GM23338 (cell line): ENCODE results near the gene CCRL2. TPM values are rescaled to one million over a fixed set of nuclear protein-coding genes. Genes with fewer than 3 reads are reported as not detected.

Experiments used
- ATAC-seq: fragments of 200-7000 bp; cut with Tn5 transposase; 3 replicates; pipeline ENCODE4 v1.9.1; 2020
- DNase-seq: peaks from one replicate; pipeline ENCODE4 v3.0.0-alpha.2; 2015; ENCODE audit warnings: low spot score
- H2AFZ ChIP-seq: fragments of 200-600 bp; sonication (generic); 2 replicates; pipeline ENCODE4 v1.8.0; 2016; ENCODE audit warnings: antibody characterized with exemption, mild to moderate bottlenecking, moderate library complexity
- H3F3A ChIP-seq: fragments of 200-600 bp; sonication (generic); replicated peaks from 2 replicates; pipeline ENCODE4 v1.8.0; 2017; ENCODE audit warnings: antibody characterized with exemption, mixed run types, low read depth
- H3K27ac ChIP-seq: fragments of 200-600 bp; sonication (generic); 2 replicates; pipeline ENCODE4 v1.6.1; 2016; ENCODE audit warnings: low read depth
- H3K27me3 ChIP-seq: fragments of 200-600 bp; sonication (generic); 2 replicates; pipeline ENCODE4 v1.8.0; 2016; ENCODE audit warnings: mild to moderate bottlenecking, mixed run types, moderate library complexity; ENCODE audit not compliant: insufficient read depth
- H3K36me3 ChIP-seq: fragments of 200-600 bp; sonication (generic); 2 replicates; pipeline ENCODE4 v1.8.0; 2016; ENCODE audit warnings: mild to moderate bottlenecking; ENCODE audit not compliant: insufficient read depth
- H3K4me1 ChIP-seq: fragments of 200-600 bp; sonication (generic); 2 replicates; pipeline ENCODE4 v1.8.0; 2016; ENCODE audit warnings: mild to moderate bottlenecking, moderate library complexity; ENCODE audit not compliant: insufficient read depth
- H3K4me2 ChIP-seq: fragments of 200-600 bp; sonication (generic); 2 replicates; pipeline ENCODE4 v1.7.1; 2017; ENCODE audit warnings: mixed run types
- H3K4me3 ChIP-seq: fragments of 200-600 bp; sonication (generic); 2 replicates; pipeline ENCODE4 v1.6.1; 2016; ENCODE audit warnings: mixed run types
- H3K79me2 ChIP-seq: fragments of 200-600 bp; sonication (generic); replicated peaks from 2 replicates; pipeline ENCODE4 v1.8.0; 2017; ENCODE audit warnings: mild to moderate bottlenecking; ENCODE audit not compliant: insufficient read depth
- H3K9me2 ChIP-seq: fragments of 200-600 bp; sonication (generic); 2 replicates; pipeline ENCODE4 v1.8.0; 2017; ENCODE audit not compliant: insufficient read depth
- H4K20me1 ChIP-seq: fragments of 200-600 bp; sonication (generic); replicated peaks from 2 replicates; pipeline ENCODE4 v1.8.0; 2017; ENCODE audit warnings: mild to moderate bottlenecking; ENCODE audit not compliant: insufficient read depth
- H3K27ac Mint-ChIP-seq: 2 replicates; pipeline ENCODE4 v1.8.0; 2020; ENCODE audit warnings: inconsistent platforms, mild to moderate bottlenecking, moderate library complexity, mixed read lengths
- H3K27me3 Mint-ChIP-seq: 3 replicates; pipeline ENCODE4 v1.8.0; 2022; ENCODE audit warnings: low read depth, mild to moderate bottlenecking, moderate library complexity, mixed read lengths, inconsistent platforms; ENCODE audit not compliant: insufficient read depth, poor library complexity
- H3K36me3 Mint-ChIP-seq: 3 replicates; pipeline ENCODE4 v1.8.0; 2021; ENCODE audit warnings: low read depth, mild to moderate bottlenecking, inconsistent platforms, moderate library complexity, mixed read lengths
- H3K4me1 Mint-ChIP-seq: 3 replicates; pipeline ENCODE4 v1.8.0; 2020; ENCODE audit warnings: mild to moderate bottlenecking, inconsistent platforms, mixed read lengths
- H3K4me3 Mint-ChIP-seq: 3 replicates; pipeline ENCODE4 v1.8.0; 2021; ENCODE audit warnings: moderate library complexity, mild to moderate bottlenecking, inconsistent platforms, mixed read lengths
- H3K9me3 Mint-ChIP-seq: 3 replicates; pipeline ENCODE4 v1.8.0; 2020; ENCODE audit warnings: moderate library complexity, mild to moderate bottlenecking, inconsistent platforms, mixed read lengths
- CREB1 ChIP-seq: fragments of 250-450 bp; sonication (Bioruptor Pico); IDR thresholded peaks from 2 replicates; pipeline ENCODE4 v1.5.0; 2020; ENCODE audit warnings: low read depth, mild to moderate bottlenecking, moderate library complexity
- CTCF ChIP-seq, 2 experiments: fragments of 200-600 bp in 1 of 2; sonication (generic) in 1 of 2; conservative IDR thresholded peaks; 2 replicates each; pipeline versions ENCODE4 v1.5.1 to v1.6.1; 2016 to 2017; ENCODE audit warnings: antibody characterized with exemption in 2 of 2, low read depth in 2 of 2, mild to moderate bottlenecking in 2 of 2, moderate library complexity in 1 of 2
- ETS1 ChIP-seq: IDR thresholded peaks from 2 replicates; pipeline ENCODE4 v1.6.1; 2016; ENCODE audit warnings: antibody characterized with exemption
- EZH2 ChIP-seq: fragments of 200-600 bp; sonication (generic); IDR thresholded peaks from one replicate; pipeline ENCODE4 v1.8.0; 2017; ENCODE audit warnings: antibody characterized with exemption, mild to moderate bottlenecking, low read depth; ENCODE audit not compliant: unreplicated experiment
- EZH2phosphoT487 ChIP-seq: fragments of 200-600 bp; sonication (generic); IDR thresholded peaks from one replicate; pipeline ENCODE4 v1.8.1; 2018; ENCODE audit warnings: antibody characterized with exemption; ENCODE audit not compliant: unreplicated experiment
- JUNB ChIP-seq: IDR thresholded peaks from one replicate; pipeline ENCODE4 v1.6.1; 2016; ENCODE audit warnings: antibody characterized with exemption; ENCODE audit not compliant: unreplicated experiment
- NANOG ChIP-seq: IDR thresholded peaks from 2 replicates; pipeline ENCODE4 v1.6.1; 2016; ENCODE audit warnings: antibody characterized with exemption, borderline replicate concordance
- POLR2AphosphoS5 ChIP-seq: IDR thresholded peaks from 2 replicates; pipeline ENCODE4 v1.6.1; 2016; ENCODE audit warnings: antibody characterized with exemption, low read depth
- STAT1 ChIP-seq: IDR thresholded peaks from one replicate; pipeline ENCODE4 v1.6.1; 2016; ENCODE audit warnings: antibody characterized with exemption; ENCODE audit not compliant: unreplicated experiment
- ZNF114 ChIP-seq: fragments of 250-450 bp; sonication (Bioruptor Pico); IDR thresholded peaks from 2 replicates; pipeline ENCODE4 v1.5.0; 2020; ENCODE audit warnings: mild to moderate bottlenecking, moderate library complexity
- ZNF331 ChIP-seq: fragments of 250-450 bp; sonication (Bioruptor Pico); IDR thresholded peaks from 2 replicates; pipeline ENCODE4 v1.5.0; 2020; ENCODE audit warnings: low read depth, mild to moderate bottlenecking, moderate library complexity
- ZNF462 ChIP-seq: fragments of 250-450 bp; sonication (Bioruptor Pico); IDR thresholded peaks from 2 replicates; pipeline ENCODE4 v1.5.0; 2020; ENCODE audit warnings: mild to moderate bottlenecking, moderate library complexity
- polyA plus RNA-seq: library from polyadenylated mRNA; unstranded; fragments of >200 nt; fragmentation: Nextera tagmentation; extraction: Ambion mirVana; gene quantifications from 2 replicates; pipeline ENCODE4 v1.2.1, GENCODE V29; 2016
- total RNA-seq: library from RNA; depleted of rRNA; stranded (reverse); fragments of >200 nt; shearing (Covaris generic); gene quantifications from 2 replicates; pipeline ENCODE4 v1.2.3, GENCODE V29; 2014

CCRL2 gene
- total and polyA plus RNA-seq, 2 experiments from 2014 or later, result not detected

DNA sequence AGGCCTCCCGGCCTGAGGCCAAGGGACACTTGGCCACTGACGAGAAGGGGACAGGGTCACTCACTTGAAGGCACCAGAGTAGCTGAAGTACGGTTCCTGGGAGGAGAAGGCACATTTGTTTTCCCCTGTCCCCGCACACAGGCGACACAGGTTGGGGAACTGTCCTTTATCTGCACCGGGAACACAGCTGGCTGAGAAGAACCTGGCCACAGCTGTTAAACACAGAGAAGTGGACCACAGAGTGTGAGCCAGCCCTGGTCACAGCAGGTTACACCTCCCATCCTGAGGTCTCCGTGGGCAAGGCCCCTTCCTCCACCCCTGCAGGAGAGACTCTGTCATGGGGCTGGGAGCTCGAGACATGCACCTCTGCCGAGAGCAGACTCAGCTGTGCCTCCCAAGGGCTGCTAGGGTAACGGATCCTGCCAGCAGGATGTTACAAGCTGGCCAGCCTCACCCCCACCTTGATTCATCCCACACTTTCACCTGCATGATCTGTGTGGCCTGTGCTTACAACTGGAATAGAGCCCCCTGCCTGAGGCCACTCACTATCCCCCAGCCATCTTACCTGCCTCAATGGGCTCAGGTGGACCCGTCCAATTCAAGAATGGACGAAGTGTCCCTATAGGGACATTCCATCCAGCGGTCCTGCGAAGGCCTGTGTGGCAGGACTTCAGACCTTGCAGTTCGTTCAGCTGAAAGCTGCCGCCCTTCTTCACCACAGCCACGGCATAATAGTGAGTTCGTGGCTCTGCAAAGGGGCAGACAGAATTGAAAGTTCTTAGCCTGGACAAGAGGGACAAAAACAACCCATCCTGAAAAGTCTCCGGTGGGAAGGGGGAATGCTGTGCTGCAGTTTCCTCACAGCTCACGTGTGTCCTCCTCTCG is 48.4 kb downstream of the CCRL2 start (continued):
- no peak for TF ChIP-seq STAT1
- TF ChIP-seq ZNF331 (CRISPR knock-in tag), result no peak
- no peak for TF ChIP-seq CREB1 (CRISPR knock-in tag)
- TF ChIP-seq EZH2phosphoT487, result no peak
- no peak for TF ChIP-seq JUNB
- TF ChIP-seq CTCF (conservative IDR thresholded peaks at IDR 0.05; ENCODE audit: low read depth in 2 of 2), result no peak
- no peak for TF ChIP-seq EZH2
- TF ChIP-seq ZNF114 (CRISPR knock-in tag), result no peak

GRCh38 chr3:46456118-46456517 is 49.1 kb downstream of the CCRL2 start:
- Histone ChIP-seq H4K20me1 (no peaks in the 10 kb centered on the region), H3K4me2 (no peak overlapping the region)
- no peak for ATAC-seq
- TF ChIP-seq ZNF331 (CRISPR knock-in tag), result no peak
- TF ChIP-seq CTCF (conservative IDR thresholded peaks at IDR 0.05; ENCODE audit: low read depth in 2 of 2), result no peak
- TF ChIP-seq CREB1 (CRISPR knock-in tag), result no peak
- TF ChIP-seq POLR2AphosphoS5, result no peak
- TF ChIP-seq EZH2phosphoT487, result no peak
- TF ChIP-seq STAT1, result no peak
- no peak for TF ChIP-seq ZNF462
- no peak for TF ChIP-seq ETS1
- no peak for TF ChIP-seq JUNB
- TF ChIP-seq NANOG, result no peak

More at GRCh38 chr3:46456118-46456517, 49.1 kb downstream of the CCRL2 start:
- H3K4me1 ChIP-seq, result no peaks in the 10 kb centered on the region
- H3K36me3 ChIP-seq, result no peaks in the 10 kb centered on the region
- H3K79me2 ChIP-seq, result no peaks in the 10 kb centered on the region
- Mint-ChIP-seq H3K27me3 (peaks cover 2% of the 10 kb centered on the region), H3K36me3 (no peaks in the 10 kb centered on the region), H3K9me3 (no peaks in the 10 kb centered on the region), H3K4me3 (no peak overlapping the region), H3K27ac (no peak overlapping the region), H3K4me1 (no peaks in the 10 kb centered on the region)
- no peak overlapping the region for H2AFZ ChIP-seq
- H3K27ac ChIP-seq, result no peak overlapping the region
- no peaks in the 10 kb centered on the region for H3F3A ChIP-seq
- DNase-seq, result no peak
- no peak overlapping the region for H3K4me3 ChIP-seq
- no peaks in the 10 kb centered on the region for H3K27me3 ChIP-seq
- no peaks in the 10 kb centered on the region for H3K9me2 ChIP-seq
